Lower leg skin (tissue), 3 donors: ENCODE results near the gene MAL.

Experiments used
- POLR2A ChIP-seq, 2 donors: fragments of 450-650 bp; IDR thresholded peaks; one replicate each; pipeline ENCODE4 v1.6.1; 2016 to 2017; ENCODE audit warnings: antibody characterized with exemption in 2 of 2, mild to moderate bottlenecking in 1 of 2, moderate library complexity in 1 of 2
- TF ChIP-seq, protein P1 (sequence below), 3 donors: fragments of 450-650 bp; IDR thresholded peaks; one replicate each; pipeline ENCODE4 v1.5.1; 2016; ENCODE audit warnings: antibody characterized with exemption in 3 of 3, mild to moderate bottlenecking in 3 of 3, moderate library complexity in 2 of 3

- TF ChIP-seq, protein P1, sequence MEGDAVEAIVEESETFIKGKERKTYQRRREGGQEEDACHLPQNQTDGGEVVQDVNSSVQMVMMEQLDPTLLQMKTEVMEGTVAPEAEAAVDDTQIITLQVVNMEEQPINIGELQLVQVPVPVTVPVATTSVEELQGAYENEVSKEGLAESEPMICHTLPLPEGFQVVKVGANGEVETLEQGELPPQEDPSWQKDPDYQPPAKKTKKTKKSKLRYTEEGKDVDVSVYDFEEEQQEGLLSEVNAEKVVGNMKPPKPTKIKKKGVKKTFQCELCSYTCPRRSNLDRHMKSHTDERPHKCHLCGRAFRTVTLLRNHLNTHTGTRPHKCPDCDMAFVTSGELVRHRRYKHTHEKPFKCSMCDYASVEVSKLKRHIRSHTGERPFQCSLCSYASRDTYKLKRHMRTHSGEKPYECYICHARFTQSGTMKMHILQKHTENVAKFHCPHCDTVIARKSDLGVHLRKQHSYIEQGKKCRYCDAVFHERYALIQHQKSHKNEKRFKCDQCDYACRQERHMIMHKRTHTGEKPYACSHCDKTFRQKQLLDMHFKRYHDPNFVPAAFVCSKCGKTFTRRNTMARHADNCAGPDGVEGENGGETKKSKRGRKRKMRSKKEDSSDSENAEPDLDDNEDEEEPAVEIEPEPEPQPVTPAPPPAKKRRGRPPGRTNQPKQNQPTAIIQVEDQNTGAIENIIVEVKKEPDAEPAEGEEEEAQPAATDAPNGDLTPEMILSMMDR (IDR thresholded peaks at IDR 0.05), result no peak
- no peak for TF ChIP-seq POLR2A (IDR thresholded peaks at IDR 0.05)
Measured at GRCh38 chr2:95075440-95076132, 50.1 kb downstream of the MAL start.
